T-helper 17 cell (primary cell): ENCODE results near the gene ACER1. TPM values are rescaled to one million over a fixed set of nuclear protein-coding genes. Genes with fewer than 3 reads are reported as not detected.
A peak's percentile ranks its signal among the peaks of the same experiment; 100 is the strongest.

Experiments
- ATAC-seq: fragments of 150-1000 bp; cut with Tn5 transposase; 2 replicates; pipeline ENCODE4 v1.10.0; 2021; ENCODE audit warnings: mild to moderate bottlenecking, moderate library complexity
- DNase-seq, 3 donors: peaks; one replicate each; pipeline versions ENCODE4 v3.0.0 to v3.0.0-alpha.2; 2020 to 2021
- H3K9me3 ChIP-seq: one replicate; pipeline ENCODE4 v1.7.0; 2013; ENCODE audit warnings: low read length, mild to moderate bottlenecking; ENCODE audit not compliant: control insufficient read depth, poor library complexity, severe bottlenecking
- H3K27ac Mint-ChIP-seq: one replicate; pipeline ENCODE4 v1.8.0; 2022; ENCODE audit warnings: mild to moderate bottlenecking, moderate library complexity, mixed read lengths
- H3K27me3 Mint-ChIP-seq: one replicate; pipeline ENCODE4 v1.8.0; 2022; ENCODE audit warnings: mixed read lengths
- H3K36me3 Mint-ChIP-seq: one replicate; pipeline ENCODE4 v1.8.0; 2022; ENCODE audit warnings: low read depth, mixed read lengths
- H3K4me1 Mint-ChIP-seq: one replicate; pipeline ENCODE4 v1.8.0; 2022; ENCODE audit warnings: mild to moderate bottlenecking, mixed read lengths
- H3K4me3 Mint-ChIP-seq: one replicate; pipeline ENCODE4 v1.8.0; 2022; ENCODE audit warnings: mild to moderate bottlenecking, moderate library complexity, mixed read lengths
- total RNA-seq, 4 donors: library from RNA in 2 of 4; stranded (reverse) in 2 of 4; gene quantifications; one replicate each; pipeline ENCODE4 v1.2.3 and lab custom pipeline; 2022 to 2026

Gene ACER1
- total RNA-seq, 2 donors from 2014 or later = 0.99 to 1.5 TPM

GRCh38 chr19:6274756-6275155 lies 58.7 kb downstream of the ACER1 start:
- Mint-ChIP-seq H3K4me1 (peaks cover 56% of the 10 kb centered on the region), H3K36me3 (no peaks in the 10 kb centered on the region), H3K27me3 (no peaks in the 10 kb centered on the region), H3K27ac (peak overlapping the region; percentile 65), H3K4me3 (no peak overlapping the region)
- no peaks in the 10 kb centered on the region for H3K9me3 ChIP-seq
- no peak for DNase-seq
- no peak for ATAC-seq

- ATAC-seq = no peak
- no peak for DNase-seq
- Mint-ChIP-seq H3K4me1 (peaks cover 55% of the 10 kb centered on the region), H3K4me3 (no peak overlapping the region), H3K27ac (peak overlapping the region; percentile 92), H3K27me3 (no peaks in the 10 kb centered on the region), H3K36me3 (peaks cover 2% of the 10 kb centered on the region)
- H3K9me3 ChIP-seq = no peaks in the 10 kb centered on the region
These were observed 59.5 kb downstream of the ACER1 start for GRCh38 chr19:6273701-6274601.

- no peaks in the 10 kb centered on the region for H3K9me3 ChIP-seq
- peaks cover 2% of the 10 kb centered on the region for H3K36me3 Mint-ChIP-seq
- H3K4me3 Mint-ChIP-seq = no peak overlapping the region
- H3K27me3 Mint-ChIP-seq = no peaks in the 10 kb centered on the region
- H3K4me1 Mint-ChIP-seq = peaks cover 49% of the 10 kb centered on the region
- H3K27ac Mint-ChIP-seq = peak overlapping the region; percentile 92
- no peak for DNase-seq
- no peak for ATAC-seq
These were observed 60.4 kb downstream of the ACER1 start for GRCh38 chr19:6272913-6273600.

GRCh38 chr19:6272411-6272791 lies 61.0 kb downstream of the ACER1 start:
- peaks cover 45% of the 10 kb centered on the region for H3K4me1 Mint-ChIP-seq
- H3K4me3 Mint-ChIP-seq = no peak overlapping the region
- peak overlapping the region; percentile 92 for H3K27ac Mint-ChIP-seq
- H3K36me3 Mint-ChIP-seq = peaks cover 2% of the 10 kb centered on the region
- H3K27me3 Mint-ChIP-seq = no peaks in the 10 kb centered on the region
- no peak for DNase-seq
- no peak for ATAC-seq
- H3K9me3 ChIP-seq = no peaks in the 10 kb centered on the region

GRCh38 chr19:6271721-6272410 lies 61.5 kb downstream of the ACER1 start:
- ATAC-seq (no peak), DNase-seq (no peak)
- no peaks in the 10 kb centered on the region for H3K9me3 ChIP-seq
- peak overlapping the region; percentile 92 for H3K27ac Mint-ChIP-seq
- no peaks in the 10 kb centered on the region for H3K27me3 Mint-ChIP-seq
- no peak overlapping the region for H3K4me3 Mint-ChIP-seq
- H3K4me1 Mint-ChIP-seq = peaks cover 47% of the 10 kb centered on the region
- H3K36me3 Mint-ChIP-seq = peaks cover 2% of the 10 kb centered on the region

- ATAC-seq (no peak), DNase-seq (no peak)
- Mint-ChIP-seq H3K27me3 (no peaks in the 10 kb centered on the region), H3K4me1 (peaks cover 45% of the 10 kb centered on the region), H3K4me3 (no peak overlapping the region), H3K36me3 (peaks cover 2% of the 10 kb centered on the region), H3K27ac (peak overlapping the region; percentile 47)
- no peaks in the 10 kb centered on the region for H3K9me3 ChIP-seq
These were observed 62.2 kb downstream of the ACER1 start for GRCh38 chr19:6271251-6271650.

- DNase-seq (no peak), ATAC-seq (no peak)
- Mint-ChIP-seq H3K27ac (peak overlapping the region; percentile 47), H3K4me3 (no peak overlapping the region), H3K36me3 (peaks cover 2% of the 10 kb centered on the region), H3K27me3 (no peaks in the 10 kb centered on the region), H3K4me1 (peaks cover 45% of the 10 kb centered on the region)
- no peaks in the 10 kb centered on the region for H3K9me3 ChIP-seq
These were observed 62.6 kb downstream of the ACER1 start for GRCh38 chr19:6270822-6271221.

- peaks cover 2% of the 10 kb centered on the region for H3K36me3 Mint-ChIP-seq
- ATAC-seq (no peak), DNase-seq (no peak)
- peak overlapping the region; percentile 31 for H3K4me3 Mint-ChIP-seq
- peaks cover 43% of the 10 kb centered on the region for H3K4me1 Mint-ChIP-seq
- H3K9me3 ChIP-seq = no peaks in the 10 kb centered on the region
- H3K27me3 Mint-ChIP-seq = no peaks in the 10 kb centered on the region
- peak overlapping the region; percentile 9 for H3K27ac Mint-ChIP-seq
These were observed 63.2 kb downstream of the ACER1 start for GRCh38 chr19:6270076-6270745.

GRCh38 chr19:6269101-6269886 lies 64.1 kb downstream of the ACER1 start:
- H3K27ac Mint-ChIP-seq = peak overlapping the region; percentile 87
- peaks cover 41% of the 10 kb centered on the region for H3K4me1 Mint-ChIP-seq
- no peaks in the 10 kb centered on the region for H3K9me3 ChIP-seq
- no peak for ATAC-seq
- H3K4me3 Mint-ChIP-seq = peak overlapping the region; percentile 31
- H3K27me3 Mint-ChIP-seq = no peaks in the 10 kb centered on the region
- H3K36me3 Mint-ChIP-seq = peaks cover 2% of the 10 kb centered on the region
- DNase-seq = no peak

- Mint-ChIP-seq H3K36me3 (peaks cover 2% of the 10 kb centered on the region), H3K27me3 (no peaks in the 10 kb centered on the region), H3K4me3 (no peak overlapping the region), H3K27ac (peak overlapping the region; percentile 87), H3K4me1 (peaks cover 37% of the 10 kb centered on the region)
- ATAC-seq (no peak), DNase-seq (no peak)
- no peaks in the 10 kb centered on the region for H3K9me3 ChIP-seq
These were observed 65.0 kb downstream of the ACER1 start for GRCh38 chr19:6268382-6268771.

GRCh38 chr19:6267552-6268381 lies 65.6 kb downstream of the ACER1 start:
- ATAC-seq = no peak
- DNase-seq = no peak
- H3K4me3 Mint-ChIP-seq = no peak overlapping the region
- H3K27ac Mint-ChIP-seq = peak overlapping the region; percentile 87
- peaks cover 2% of the 10 kb centered on the region for H3K36me3 Mint-ChIP-seq
- no peaks in the 10 kb centered on the region for H3K27me3 Mint-ChIP-seq
- no peaks in the 10 kb centered on the region for H3K9me3 ChIP-seq
- peaks cover 39% of the 10 kb centered on the region for H3K4me1 Mint-ChIP-seq

GRCh38 chr19:6264803-6265202 lies 68.6 kb downstream of the ACER1 start:
- H3K27ac Mint-ChIP-seq = peak overlapping the region; percentile 14
- DNase-seq (no peak), ATAC-seq (no peak)
- no peak overlapping the region for H3K4me3 Mint-ChIP-seq
- peaks cover 2% of the 10 kb centered on the region for H3K36me3 Mint-ChIP-seq
- H3K27me3 Mint-ChIP-seq = no peaks in the 10 kb centered on the region
- no peaks in the 10 kb centered on the region for H3K9me3 ChIP-seq
- peaks cover 23% of the 10 kb centered on the region for H3K4me1 Mint-ChIP-seq
